GM19455 (cell line): ENCODE measurements around the gene UST.
"Not testable (repeated sequence)": the region's sequence is repeated elsewhere in the genome, so short reads cannot be mapped to it uniquely, and the experiment has no call there.

Experiments
- ATAC-seq: cut with Tn5 transposase; IDR thresholded peaks from one replicate; pipeline ENCODE4 v1.9.1; 2021; ENCODE audit not compliant: unreplicated experiment

UST gene

DNA sequence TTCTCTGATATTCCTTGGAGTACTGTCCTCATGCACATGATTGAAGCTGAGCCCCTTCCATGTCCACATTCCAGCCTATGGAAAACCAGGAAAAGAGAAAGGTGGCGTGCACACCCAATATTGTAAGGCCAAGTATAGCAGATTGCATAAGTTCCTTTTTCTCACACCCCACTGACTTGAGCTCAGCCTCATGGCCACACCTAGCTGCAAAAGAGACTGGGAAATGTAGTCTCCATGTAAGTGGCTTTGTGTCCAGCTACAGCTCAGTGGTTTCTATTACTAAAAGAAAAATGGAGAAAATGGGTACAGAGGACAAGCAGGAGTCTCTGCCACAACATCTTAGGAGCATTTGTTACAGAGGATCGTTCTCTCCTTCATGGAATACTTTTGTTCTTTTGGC lies 10.8 kb upstream of the UST start:
- no peak for ATAC-seq

DNA sequence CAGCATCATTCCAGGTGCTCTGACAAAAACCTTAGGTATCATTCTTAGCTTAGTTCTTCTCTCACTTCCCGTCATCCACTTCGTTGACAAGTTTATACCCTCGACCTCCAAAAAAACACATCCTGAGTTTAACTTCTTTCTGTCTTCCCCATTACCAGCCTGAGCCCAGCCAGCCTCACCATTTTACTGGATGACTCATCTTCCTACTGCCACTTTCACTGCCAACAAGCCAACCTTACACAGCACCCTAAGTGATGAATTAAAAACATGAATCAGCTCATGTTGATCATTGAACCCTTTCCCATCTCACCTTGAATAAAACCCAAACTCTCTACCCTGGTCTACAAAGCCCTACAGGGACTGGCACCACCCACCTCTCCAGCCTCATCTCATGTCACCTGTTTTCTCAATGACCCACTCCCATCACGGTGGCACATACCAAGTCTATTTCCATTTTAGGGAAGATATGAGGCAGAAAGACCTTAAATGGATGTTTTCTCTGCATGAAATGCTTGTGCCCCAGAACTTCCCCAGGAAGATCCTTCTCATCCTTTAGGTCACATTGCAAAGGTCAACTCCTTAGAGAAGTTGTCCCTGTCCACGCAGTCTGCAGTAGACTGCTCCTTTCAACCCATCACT lies 9.9 kb upstream of the UST start:
- ATAC-seq = no peak

DNA sequence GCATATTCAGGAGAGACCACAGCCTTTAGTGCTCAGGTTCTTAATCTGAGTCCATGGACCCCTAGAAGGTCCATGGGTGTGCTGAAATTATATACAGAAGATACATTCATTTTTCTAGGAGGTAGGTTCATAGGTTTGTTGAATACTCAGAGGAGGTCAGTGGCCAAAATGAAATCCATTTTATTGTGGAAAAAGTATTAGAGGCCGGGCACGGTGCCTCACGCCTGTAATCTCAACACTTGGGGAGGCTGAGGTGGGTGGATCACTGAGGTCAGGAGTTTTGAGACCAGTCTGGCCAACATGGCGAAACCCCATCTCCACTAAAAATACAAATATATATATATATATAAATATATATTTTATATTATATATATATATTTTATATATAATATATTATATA lies 9.0 kb upstream of the UST start:
- no peak for ATAC-seq

DNA sequence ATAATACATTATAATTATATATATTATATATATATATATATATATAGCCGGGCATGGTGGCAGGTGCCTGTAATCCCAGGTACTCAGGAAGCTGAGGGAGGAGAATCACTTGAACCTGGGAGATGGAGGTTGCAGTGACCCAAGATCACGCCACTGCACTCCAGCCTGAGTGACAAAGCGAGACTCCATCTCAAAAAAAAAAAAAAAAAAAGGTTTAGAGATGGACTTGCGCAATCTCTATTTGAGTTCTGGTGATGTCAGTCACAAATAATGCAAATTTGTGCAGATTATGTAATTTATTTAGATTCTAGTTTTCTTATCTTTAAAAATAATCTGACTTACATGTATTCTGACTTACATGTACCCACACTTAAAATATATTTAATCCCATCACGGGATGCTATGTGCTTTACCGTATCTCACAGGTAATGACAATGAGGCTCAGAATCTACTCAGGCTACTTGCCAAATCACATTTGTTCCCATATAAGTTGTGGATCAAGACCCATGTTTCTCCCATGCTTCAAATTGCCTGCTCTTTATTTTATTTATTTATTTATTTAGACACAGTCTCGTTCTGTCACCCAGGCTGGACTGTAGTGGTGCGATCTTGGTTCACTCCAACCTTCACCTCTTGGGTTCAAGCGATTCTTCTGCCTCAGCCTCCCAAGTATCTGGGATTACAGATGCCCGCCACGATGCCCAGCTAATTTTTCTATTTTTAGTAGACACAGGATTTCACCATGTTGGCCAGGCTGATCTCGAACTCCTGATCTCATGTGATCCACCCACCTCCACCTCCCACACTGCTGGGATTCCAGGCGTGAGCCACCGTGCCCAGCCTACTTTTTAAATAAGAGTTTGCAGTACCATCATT lies 7.6 kb upstream of the UST start:
- ATAC-seq = no peak

DNA sequence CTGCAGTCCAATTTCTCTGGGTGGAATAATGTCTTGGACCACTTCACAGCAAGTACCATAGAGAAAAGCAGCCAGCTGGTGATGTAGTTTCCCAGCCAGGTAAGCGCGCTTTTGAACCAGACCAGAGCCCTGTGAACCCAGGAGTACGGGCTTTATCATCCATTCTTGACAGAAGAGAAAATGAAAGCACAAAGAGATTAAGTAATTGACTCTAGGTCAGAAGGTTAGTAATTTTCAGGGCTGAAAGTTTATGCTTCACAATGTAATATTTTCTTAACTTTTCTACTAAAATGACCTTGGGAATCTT lies 7.1 kb upstream of the UST start:
- ATAC-seq = no peak

DNA sequence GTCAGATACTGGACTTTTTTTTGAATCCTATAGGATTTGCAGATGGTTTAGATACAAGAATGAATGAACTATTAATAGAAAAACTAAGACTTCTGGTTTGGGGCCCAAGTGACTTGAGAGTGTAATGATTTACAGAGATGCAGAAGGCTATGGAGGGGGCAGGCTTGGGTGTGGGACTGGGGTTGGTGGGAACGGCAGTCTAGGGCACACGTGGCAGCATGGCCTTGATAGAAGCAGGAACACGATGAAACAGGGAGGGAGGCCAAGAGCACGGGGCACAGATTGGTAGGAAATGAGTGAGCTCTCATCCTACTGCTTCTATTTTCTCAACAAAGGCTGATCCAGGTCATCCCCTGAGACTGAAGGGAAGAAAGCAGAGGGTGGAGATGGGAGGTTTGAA lies 3.4 kb upstream of the UST start:
- ATAC-seq = no peak

DNA sequence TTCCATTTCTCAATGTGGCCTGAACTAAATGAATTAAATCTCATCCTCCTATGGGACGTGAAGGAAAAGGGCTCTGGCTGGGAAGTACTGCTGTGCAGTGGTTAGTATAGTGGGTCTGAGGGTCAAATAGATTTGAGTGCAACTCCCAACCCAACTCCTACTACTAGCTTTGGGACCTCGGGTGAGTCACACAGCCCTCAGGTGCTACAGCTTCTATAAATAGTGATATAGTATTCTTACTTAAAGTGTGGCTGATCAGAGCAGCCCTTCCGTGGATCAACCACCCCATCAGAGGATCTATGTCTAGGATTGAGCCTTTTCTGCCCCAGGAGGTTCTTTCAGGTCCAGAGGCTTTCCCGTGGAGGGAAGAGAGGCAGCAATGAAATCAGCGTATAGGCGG lies 904 bp upstream of the UST start:
- ATAC-seq = no peak

DNA sequence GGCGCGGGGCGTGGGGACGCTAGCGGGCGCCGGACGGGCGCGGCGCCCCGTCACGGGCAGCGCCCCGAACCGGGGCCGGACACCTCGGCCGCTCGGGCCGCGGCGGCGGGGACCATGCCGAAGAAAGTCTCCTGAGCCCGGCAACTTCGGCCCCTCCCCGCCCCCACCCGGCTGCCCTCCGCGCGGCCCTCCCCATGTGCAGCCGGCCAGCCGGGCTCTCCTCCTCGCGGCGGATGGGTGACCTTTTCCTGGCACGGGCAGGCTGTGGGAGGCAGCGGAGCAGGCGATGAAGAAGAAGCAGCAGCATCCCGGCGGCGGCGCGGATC lies 278 bp downstream of the UST start:
- ATAC-seq = peak; percentile 6

DNA sequence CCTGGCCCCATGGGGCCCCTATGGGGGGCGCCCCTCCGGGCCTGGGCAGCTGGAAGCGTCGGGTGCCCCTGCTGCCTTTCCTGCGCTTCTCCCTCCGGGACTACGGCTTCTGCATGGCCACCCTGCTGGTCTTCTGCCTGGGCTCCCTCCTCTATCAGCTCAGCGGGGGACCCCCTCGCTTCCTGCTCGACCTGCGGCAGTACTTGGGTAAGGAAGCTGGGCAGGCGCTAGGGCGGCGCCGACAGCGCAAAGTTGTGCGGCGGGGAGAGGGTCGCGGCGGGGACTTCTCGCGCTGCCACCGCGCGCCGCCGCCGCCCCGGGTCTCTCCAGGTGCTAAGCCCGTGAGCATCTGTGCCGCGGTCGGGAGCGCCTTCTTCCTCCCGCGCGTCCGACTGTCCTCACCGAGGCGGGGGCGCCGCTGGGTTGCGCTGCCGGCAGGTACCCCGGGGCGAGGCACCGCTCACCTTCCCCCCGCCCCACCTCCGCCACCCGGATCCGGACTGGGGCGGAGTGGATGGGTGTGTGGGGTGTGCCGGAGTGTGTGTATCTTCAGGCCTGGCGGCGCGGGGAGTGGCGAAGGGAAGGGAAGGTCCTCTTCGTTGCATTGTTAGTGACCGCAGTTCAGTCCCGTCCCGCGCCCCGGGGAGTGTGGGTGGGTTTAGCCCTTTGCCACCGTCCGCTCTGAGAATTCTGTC lies 788 bp downstream of the UST start:
- ATAC-seq = peak; percentile 23

DNA sequence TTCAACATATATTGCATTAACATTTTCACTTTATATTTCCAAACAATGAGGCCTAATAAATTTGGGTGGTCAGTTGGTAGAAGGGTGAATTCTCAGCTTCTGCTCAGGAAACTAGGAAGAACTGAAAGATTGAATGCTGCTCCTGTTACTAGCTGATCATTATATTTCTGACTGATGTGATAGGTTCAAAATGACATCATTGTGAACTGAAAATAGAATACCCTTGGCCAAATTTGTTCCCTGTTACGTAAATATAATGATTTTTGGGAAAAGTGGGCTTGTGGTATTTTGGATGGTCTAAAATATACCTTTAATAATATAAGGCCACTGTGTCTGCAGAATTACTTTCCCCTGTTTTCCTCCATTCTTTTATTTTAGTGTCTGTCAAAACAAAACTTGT lies 2.8 kb downstream of the UST start:
- ATAC-seq = no peak

DNA sequence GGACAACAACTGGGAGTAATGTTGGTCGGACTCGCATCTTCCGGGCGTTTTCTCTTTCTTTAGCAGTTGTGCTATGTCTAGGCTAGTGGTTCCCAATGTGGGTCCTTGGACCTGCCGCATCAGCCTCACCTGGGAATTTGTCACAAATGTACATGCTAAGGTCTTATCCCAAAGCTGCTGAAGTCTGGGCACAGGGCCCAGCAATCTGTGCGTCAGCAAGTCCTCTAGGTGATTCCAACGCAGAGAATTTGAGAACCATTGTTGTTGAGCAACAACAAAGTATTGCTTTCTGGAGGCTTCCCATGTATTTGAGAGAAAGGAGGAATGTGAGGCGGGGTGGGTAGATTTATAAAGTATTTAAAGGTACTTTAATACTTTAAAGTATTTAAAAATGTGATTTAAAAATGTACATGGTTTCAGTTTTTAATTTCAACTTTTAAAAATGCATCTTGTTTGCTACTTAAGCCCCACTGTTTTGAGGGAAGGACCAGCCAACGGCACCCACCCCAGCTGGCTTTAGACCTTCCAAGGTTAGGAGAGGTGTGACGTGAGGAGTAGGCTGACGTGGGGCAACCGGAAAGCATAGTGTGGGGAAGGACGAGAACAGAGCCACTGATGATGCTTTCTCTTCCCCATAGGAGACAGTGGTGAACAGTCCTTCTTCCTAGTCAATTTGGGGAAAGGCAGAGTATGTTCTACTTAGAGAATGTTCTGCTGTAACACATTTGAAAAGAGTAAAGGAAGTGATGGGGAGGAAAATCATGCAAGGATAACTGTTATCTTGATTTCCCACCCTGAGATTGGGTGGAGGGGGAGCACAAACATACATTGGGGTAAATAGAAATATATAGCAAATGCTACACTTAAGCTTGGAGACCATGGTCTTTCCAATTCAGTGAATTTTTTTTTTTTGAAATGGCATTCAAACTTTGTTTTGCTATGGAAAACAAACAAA lies 4.3 kb downstream of the UST start:
- ATAC-seq = no peak

DNA sequence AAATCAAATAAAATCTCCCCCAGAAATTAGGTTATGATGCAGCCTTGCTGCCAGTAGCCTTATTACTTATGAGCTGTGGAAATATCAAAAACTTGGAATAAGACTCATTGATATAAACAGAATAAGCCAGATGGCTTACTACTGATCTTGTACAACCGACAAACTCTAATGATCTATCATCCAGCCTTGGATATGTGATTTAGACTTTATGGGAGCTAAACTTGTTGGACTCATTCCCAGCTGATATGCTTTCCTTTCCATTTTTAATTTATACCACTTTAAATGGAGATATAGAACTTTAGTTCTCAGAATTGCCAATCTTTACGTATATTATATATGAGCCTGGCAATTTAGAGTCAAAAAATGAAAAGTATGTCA lies 5.0 kb downstream of the UST start:
- no peak for ATAC-seq

DNA sequence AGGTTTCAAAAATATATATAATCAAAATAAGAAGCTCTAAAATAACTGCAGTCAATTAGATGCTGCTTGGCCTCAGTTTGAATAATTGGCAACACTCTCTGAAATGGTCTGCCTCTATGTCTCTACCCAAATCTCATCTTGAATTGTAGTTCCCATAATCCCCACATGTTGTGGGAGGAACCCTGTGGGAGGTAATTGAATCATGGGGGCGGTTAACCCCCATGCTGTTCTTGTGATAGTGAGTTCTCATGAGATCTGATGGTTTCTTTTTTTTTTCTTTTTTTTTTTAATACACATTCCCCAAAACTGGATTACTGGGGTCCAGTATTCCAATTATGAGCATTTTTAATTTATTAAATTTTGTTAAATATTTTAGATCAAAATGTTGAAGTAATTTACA lies 8.5 kb downstream of the UST start:
- not testable (repeated sequence) for ATAC-seq

DNA sequence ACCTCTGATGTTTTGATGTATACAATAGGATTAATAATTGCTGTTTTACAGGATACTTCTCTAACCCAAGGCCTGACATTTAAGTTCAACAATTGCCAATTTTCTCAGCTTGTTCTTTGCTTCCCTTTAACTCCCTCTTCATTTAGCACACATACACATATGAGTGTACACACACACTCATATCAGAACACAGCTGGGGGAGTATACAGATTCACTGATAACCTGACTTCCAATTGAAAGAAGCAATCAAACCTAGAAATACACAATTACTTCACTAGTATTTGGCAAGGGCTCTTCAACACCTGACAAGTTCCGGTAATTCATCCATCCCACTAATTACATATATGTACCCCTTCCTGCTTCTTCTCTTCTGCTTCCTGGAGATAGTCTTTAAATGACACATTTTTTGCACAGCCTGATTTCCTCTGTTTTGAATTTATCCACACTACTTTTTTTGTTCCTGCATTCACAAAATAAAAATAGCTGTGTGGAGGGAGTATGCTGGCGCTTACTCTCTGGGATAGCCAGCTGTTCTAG lies 11.2 kb downstream of the UST start:
- ATAC-seq = no peak

DNA sequence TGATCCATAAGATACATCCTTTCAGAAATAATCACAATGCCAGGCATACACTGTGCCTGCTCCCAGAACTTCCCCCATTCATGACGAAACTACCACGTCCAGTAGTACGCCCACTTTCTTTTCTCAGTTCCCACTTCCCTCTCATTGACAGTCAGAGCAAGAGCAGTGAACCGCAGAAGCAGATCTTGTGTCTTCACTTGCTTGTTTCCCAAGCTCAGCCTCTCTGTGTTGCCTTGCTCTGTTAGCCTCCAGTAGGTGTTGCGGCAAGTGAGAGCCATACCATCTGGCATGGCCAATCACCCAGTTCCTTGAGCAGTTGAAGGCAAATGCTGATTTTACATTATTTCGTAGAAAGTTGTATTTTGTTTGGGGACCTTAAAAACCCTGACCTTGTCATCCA lies 11.7 kb downstream of the UST start:
- ATAC-seq = peak; percentile 78

DNA sequence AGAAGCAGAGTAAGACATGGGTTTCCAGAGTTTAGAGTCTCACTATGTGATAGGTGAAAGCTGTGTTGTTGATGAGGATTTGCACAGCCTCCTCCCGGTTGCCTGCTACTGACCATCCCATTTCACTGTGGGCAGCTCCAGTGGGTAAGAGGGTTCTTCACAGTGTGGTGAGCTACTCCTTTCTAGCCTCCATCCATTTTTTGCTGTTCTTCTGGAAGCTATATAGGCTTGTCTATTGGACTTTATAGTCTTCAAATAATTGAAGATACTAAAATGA lies 13.4 kb downstream of the UST start:
- ATAC-seq = no peak

DNA sequence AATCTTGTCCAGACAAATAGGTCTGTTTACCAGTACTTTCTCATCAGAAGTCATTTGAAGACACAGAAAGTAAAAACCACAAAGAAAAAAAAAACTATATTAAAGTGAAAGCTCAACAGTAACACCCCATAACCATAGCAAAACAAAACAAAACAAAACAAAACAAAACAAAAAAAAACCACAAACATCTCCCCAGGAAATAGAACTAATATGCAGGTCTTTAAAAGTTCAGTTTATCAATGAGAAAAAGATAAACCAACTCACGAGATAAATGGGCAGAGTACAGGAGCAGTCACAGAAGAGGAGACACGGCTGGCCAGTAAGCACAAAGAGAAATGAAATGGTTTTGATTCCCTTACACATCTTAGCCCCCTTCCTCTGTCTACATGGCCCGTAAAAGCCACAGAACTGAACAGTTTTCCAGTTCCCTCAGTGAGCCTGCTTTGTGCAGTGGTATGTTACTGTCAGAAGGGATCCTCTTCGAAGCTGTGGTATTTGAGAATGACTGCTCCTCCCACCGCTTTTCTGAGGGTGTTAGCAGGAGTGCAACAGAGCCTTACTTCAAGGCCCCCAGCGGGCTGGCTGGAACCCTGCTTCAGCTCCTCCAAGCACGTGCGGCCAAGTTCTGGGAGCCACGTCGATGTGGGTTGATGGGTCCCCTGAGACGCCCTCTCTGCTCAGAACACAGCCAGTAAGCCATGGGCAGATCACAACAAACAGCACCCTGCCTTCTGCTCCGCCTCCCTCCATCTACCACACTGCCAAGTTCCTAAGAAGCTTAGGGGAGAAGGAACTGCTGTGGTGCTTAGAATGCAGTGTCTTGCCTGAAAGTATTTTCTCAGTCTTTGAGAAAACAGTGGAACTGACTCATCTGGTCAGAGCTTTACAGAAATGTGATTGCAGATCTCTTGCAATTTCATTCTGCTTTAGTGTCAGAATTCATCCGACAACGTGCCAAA lies 14.0 kb downstream of the UST start:
- no peak for ATAC-seq

DNA sequence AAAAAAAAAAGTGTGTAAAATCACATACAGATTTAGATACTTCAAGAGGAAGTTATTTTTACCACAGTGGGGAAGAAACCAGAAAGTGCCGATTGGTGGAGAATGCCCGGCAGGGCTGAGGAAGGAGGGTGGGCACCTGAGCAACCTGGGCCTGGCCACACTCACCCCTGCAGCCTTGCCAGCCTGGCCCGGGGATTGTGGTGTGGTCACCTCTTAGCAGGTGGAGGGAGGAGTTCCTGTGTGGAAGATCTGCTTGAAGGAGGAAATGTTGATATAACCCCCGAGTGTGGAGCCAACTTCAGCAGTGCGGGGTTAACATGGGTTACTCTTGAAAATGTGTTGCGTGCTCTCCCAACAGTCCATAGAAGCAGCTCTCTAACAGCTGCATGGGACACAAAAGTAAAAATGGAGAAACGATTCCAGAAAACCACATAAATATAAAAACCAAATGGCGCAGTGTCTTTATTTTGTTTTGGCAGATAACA lies 14.7 kb downstream of the UST start:
- no peak for ATAC-seq

DNA sequence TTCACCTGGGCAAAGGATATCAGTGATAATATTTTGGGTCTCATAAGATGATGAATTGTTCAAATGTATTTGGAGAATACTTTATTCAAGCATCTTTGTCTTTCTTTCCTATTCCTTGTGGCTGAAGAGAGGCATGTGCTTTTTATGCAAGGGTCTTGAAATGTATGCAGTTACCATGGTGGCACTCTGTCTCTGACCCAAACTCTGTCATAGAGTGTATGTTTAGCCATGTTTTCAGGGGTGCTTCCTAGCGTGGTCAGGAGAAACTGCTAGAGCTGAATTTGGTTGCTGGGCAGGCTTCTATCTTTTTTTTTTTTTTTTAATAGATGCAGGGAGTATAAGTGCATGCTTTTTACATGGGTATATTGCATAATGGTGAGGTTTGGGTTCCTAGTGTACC lies 15.4 kb downstream of the UST start:
- no peak for ATAC-seq
